Lower leg skin (tissue), 4 donors: ENCODE results near the gene SLC38A1. TPM values are rescaled to one million over a fixed set of nuclear protein-coding genes. Genes with fewer than 3 reads are reported as not detected.
A peak's percentile ranks its signal among the peaks of the same experiment; 100 is the strongest.

ENCODE experiments used
- DNase-seq, 2 donors: peaks; one replicate each; pipeline ENCODE4 v3.0.0-alpha.2; 2019; ENCODE audit warnings: low spot score in 2 of 2
- H3K4me3 ChIP-seq: fragments of 200-600 bp; sonication (generic); 2 replicates; pipeline ENCODE4 v1.5.1; 2017; ENCODE audit warnings: mild to moderate bottlenecking, low read depth; ENCODE audit not compliant: poor library complexity, severe bottlenecking
- CTCF ChIP-seq, 3 donors: fragments of 450-650 bp; IDR thresholded peaks; one replicate each; pipeline ENCODE4 v1.5.1; 2016; ENCODE audit warnings: antibody characterized with exemption in 3 of 3, mild to moderate bottlenecking in 3 of 3, moderate library complexity in 2 of 3
- POLR2A ChIP-seq, 2 donors: fragments of 450-650 bp; IDR thresholded peaks; one replicate each; pipeline ENCODE4 v1.6.1; 2016 to 2017; ENCODE audit warnings: antibody characterized with exemption in 2 of 2, mild to moderate bottlenecking in 1 of 2, moderate library complexity in 1 of 2
- WGBS, 2 donors: methylation state at CpG; one replicate each; pipeline ENCODE4 v1.1.5; 2018; 5-methylcytosine and 5-hydroxymethylcytosine counted together
- intact Hi-C: fragments of 100-400 bp; cut with DNase I; formaldehyde crosslinking; loops from one replicate; pipeline ENCODE4 v1.15.0; 2023; ENCODE audit warnings: low total_unique reads
- total RNA-seq, 4 donors: library from RNA; depleted of rRNA; stranded (reverse); fragments of >200 nt; gene quantifications; one replicate each; pipeline ENCODE4 v1.1.0, GENCODE V29; 2016

The SLC38A1 gene
- total RNA-seq, 4 donors from 2014 or later: 87.3 to 118 (median 102) TPM

- 74 to 75% methylated on average over 2 of the region's 2 CpGs for WGBS, 2 donors
- intact Hi-C loops: no loop called here
- TF ChIP-seq CTCF (IDR thresholded peaks at IDR 0.05) (no peak), POLR2A (IDR thresholded peaks at IDR 0.05) (no peak)
These were observed 80.7 kb downstream of the SLC38A1 start for GRCh38 chr12:46188170-46188569.

GRCh38 chr12:46187023-46187422 lies 81.8 kb downstream of the SLC38A1 start:
- no peak overlapping the region for H3K4me3 ChIP-seq
- 39 to 45% methylated on average over 3 of the region's 3 CpGs for WGBS, 2 donors
- TF ChIP-seq CTCF (IDR thresholded peaks at IDR 0.05): no peak
- TF ChIP-seq POLR2A (IDR thresholded peaks at IDR 0.05): no peak
- intact Hi-C loops: no loop called here
- DNase-seq: peak in 1 of 2 donors; percentile 43

More at GRCh38 chr12:46188170-46188569, 80.7 kb downstream of the SLC38A1 start:
- H3K4me3 ChIP-seq: no peak overlapping the region
- DNase-seq: no peak

- WGBS, 2 donors: 84 to 85% methylated on average over 3 of the region's 3 CpGs
- no peak overlapping the region for H3K4me3 ChIP-seq
- TF ChIP-seq POLR2A (IDR thresholded peaks at IDR 0.05) (no peak), CTCF (IDR thresholded peaks at IDR 0.05) (no peak)
- intact Hi-C loops: no loop called here
- no peak for DNase-seq
These were observed 82.8 kb downstream of the SLC38A1 start for GRCh38 chr12:46186088-46186487.

- intact Hi-C loops: no loop called here
- WGBS, 2 donors: 89 to 94% methylated on average over 3 of the region's 3 CpGs
- TF ChIP-seq POLR2A (IDR thresholded peaks at IDR 0.05) (no peak), CTCF (IDR thresholded peaks at IDR 0.05) (no peak)
- DNase-seq: no peak
- H3K4me3 ChIP-seq: no peak overlapping the region
These were observed 83.2 kb downstream of the SLC38A1 start for GRCh38 chr12:46185686-46186085.

GRCh38 chr12:46184798-46185595 lies 83.8 kb downstream of the SLC38A1 start:
- TF ChIP-seq CTCF (IDR thresholded peaks at IDR 0.05): no peak
- TF ChIP-seq POLR2A (IDR thresholded peaks at IDR 0.05): no peak
- intact Hi-C loops: no loop called here
- 86 to 93% methylated on average over 13 of the region's 13 CpGs for WGBS, 2 donors
- no peak overlapping the region for H3K4me3 ChIP-seq
- no peak for DNase-seq
